ENCODE data around the gene DIS3L.
"Not testable (repeated sequence)": the region's sequence is repeated elsewhere in the genome, so short reads cannot be mapped to it uniquely, and the experiment has no call there.

The DIS3L gene

GRCh38 chr15:66278056-66278455, 15.3 kb upstream of the DIS3L start:
- DNase-seq = no peak

- no peak for DNase-seq
Observed at GRCh38 chr15:66278671-66279070, 14.7 kb upstream of the DIS3L start.

- DNase-seq = no peak
Observed at GRCh38 chr15:66284271-66284670, 9.1 kb upstream of the DIS3L start.

- DNase-seq = no peak
Observed at GRCh38 chr15:66285533-66286280, 7.7 kb upstream of the DIS3L start.

- DNase-seq = no peak
Observed at GRCh38 chr15:66287461-66288057, 5.8 kb upstream of the DIS3L start.

- DNase-seq = no peak
Observed at GRCh38 chr15:66288093-66288492, 5.3 kb upstream of the DIS3L start.

- DNase-seq = no peak
Observed at GRCh38 chr15:66288551-66289185, 4.7 kb upstream of the DIS3L start.

- no peak for DNase-seq
Observed at GRCh38 chr15:66290007-66290406, 3.4 kb upstream of the DIS3L start.

- DNase-seq = no peak
Observed at GRCh38 chr15:66290518-66290917, 2.9 kb upstream of the DIS3L start.

GRCh38 chr15:66291816-66292570, 1.4 kb upstream of the DIS3L start:
- DNase-seq = no peak

- DNase-seq = no peak
Observed at GRCh38 chr15:66292571-66293418, 573 bp upstream of the DIS3L start.

GRCh38 chr15:66294157-66294931, 976 bp downstream of the DIS3L start:
- DNase-seq = peak; percentile 28

GRCh38 chr15:66294932-66295235, 1.5 kb downstream of the DIS3L start:
- no peak for DNase-seq

- no peak for DNase-seq
Observed at GRCh38 chr15:66296186-66296585, 2.8 kb downstream of the DIS3L start.

GRCh38 chr15:66298803-66299251, 5.5 kb downstream of the DIS3L start:
- DNase-seq = no peak

GRCh38 chr15:66302489-66303278, 9.3 kb downstream of the DIS3L start:
- no peak for DNase-seq

- not testable (repeated sequence) for DNase-seq
Observed at GRCh38 chr15:66304425-66304824, 11.1 kb downstream of the DIS3L start.

- DNase-seq = no peak
Observed at GRCh38 chr15:66306381-66306780, 13.0 kb downstream of the DIS3L start.

GRCh38 chr15:66308531-66308930, 15.2 kb downstream of the DIS3L start:
- no peak for DNase-seq

- no peak for DNase-seq
Observed at GRCh38 chr15:66309828-66310227, 16.5 kb downstream of the DIS3L start.

- DNase-seq = no peak
Observed at GRCh38 chr15:66310786-66311185, 17.4 kb downstream of the DIS3L start.
